ENCODE results near the gene SPTBN4. TPM values are rescaled to one million over a fixed set of nuclear protein-coding genes. Genes with fewer than 3 reads are reported as not detected.
"Not testable (repeated sequence)": the region's sequence is repeated elsewhere in the genome, so short reads cannot be mapped to it uniquely, and the experiment has no call there.

The SPTBN4 gene
- total RNA-seq, 6 donors from 2014 or later, result 0.33 to 8.4 (median 0.67) TPM

DNA sequence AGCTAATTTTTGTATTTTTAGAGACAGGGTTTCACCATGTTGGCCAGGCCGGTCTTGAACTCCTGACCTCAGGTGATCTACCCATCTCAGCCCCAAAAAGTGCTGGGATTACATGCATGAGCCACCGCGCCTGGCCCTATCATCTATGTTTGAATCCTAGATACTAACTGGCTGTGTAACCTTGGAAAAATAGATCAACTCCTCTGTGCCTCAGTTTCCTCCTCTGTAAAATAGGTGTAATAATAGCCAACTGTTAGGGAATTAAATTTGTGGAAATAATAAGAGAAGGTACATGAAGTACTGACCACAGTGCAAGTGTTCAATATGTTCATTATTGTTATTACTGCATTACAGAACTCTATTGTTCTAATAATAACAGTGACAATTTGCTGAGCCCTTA is 4.3 kb downstream of the SPTBN4 start:
- H3K27me3 ChIP-seq, result peaks cover 0 to 6% (median 3%) of the 10 kb centered on the region in 4 donors
- TF ChIP-seq, protein P1, sequence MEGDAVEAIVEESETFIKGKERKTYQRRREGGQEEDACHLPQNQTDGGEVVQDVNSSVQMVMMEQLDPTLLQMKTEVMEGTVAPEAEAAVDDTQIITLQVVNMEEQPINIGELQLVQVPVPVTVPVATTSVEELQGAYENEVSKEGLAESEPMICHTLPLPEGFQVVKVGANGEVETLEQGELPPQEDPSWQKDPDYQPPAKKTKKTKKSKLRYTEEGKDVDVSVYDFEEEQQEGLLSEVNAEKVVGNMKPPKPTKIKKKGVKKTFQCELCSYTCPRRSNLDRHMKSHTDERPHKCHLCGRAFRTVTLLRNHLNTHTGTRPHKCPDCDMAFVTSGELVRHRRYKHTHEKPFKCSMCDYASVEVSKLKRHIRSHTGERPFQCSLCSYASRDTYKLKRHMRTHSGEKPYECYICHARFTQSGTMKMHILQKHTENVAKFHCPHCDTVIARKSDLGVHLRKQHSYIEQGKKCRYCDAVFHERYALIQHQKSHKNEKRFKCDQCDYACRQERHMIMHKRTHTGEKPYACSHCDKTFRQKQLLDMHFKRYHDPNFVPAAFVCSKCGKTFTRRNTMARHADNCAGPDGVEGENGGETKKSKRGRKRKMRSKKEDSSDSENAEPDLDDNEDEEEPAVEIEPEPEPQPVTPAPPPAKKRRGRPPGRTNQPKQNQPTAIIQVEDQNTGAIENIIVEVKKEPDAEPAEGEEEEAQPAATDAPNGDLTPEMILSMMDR (IDR thresholded peaks at IDR 0.05), result no peak
- TF ChIP-seq POLR2AphosphoS5 (IDR thresholded peaks at IDR 0.05), result no peak
- no peak for TF ChIP-seq EP300 (IDR thresholded peaks at IDR 0.05)
- TF ChIP-seq POLR2A (IDR thresholded peaks at IDR 0.05), result no peak

DNA sequence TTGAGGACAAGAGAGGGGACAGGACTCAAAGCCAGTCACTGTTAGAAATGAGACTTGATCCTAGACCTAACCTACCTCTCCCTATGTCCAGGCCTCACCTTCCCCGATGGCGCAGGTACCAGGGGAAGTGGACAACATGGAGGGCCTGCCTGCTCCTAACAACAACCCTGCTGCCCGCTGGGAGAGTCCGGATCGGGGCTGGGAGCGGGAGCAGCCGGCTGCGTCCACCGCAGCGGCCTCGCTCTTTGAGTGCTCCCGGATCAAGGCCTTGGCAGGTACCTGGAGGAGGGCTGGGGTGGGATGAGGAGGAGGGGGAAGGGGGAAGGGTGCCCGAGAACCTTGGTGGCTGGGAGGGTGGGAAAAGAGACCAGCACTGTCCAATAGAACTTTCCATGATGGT is 5.7 kb downstream of the SPTBN4 start:
- Histone ChIP-seq H3K36me3 (no peaks in the 10 kb centered on the region), H3K27ac (no peak overlapping the region), H3K4me3 (no peak overlapping the region), H3K9me3 (no peaks in the 10 kb centered on the region), H3K27me3 (peaks cover 0 to 1% (median 0%) of the 10 kb centered on the region in 4 donors), H3K4me1 (peaks cover 0 to 1% (median under 1%) of the 10 kb centered on the region in 4 donors)
- DNase-seq (peak in 1 of 2 donors; percentile 47), ATAC-seq (ENCODE audit: low FRiP score in 2 of 2) (no peak)
- WGBS, 2 donors, result 88 to 91% methylated on average over 9 to 13 of the region's 13 CpGs
- TF ChIP-seq POLR2A (IDR thresholded peaks at IDR 0.05), result no peak
- TF ChIP-seq, protein P1 (IDR thresholded peaks at IDR 0.05), result no peak
- TF ChIP-seq POLR2AphosphoS5 (IDR thresholded peaks at IDR 0.05), result no peak
- TF ChIP-seq EP300 (IDR thresholded peaks at IDR 0.05), result no peak

More for the DNA sequence above, 4.3 kb downstream of the SPTBN4 start:
- ATAC-seq (ENCODE audit: low FRiP score in 2 of 2) (no peak), DNase-seq (no peak)
- no peak overlapping the region for H3K4me3 ChIP-seq
- no peaks in the 10 kb centered on the region for H3K36me3 ChIP-seq
- WGBS, 2 donors, result 100% methylated on average over 3 of the region's 3 CpGs
- H3K9me3 ChIP-seq, result no peaks in the 10 kb centered on the region
- no peak overlapping the region for H3K27ac ChIP-seq
- H3K4me1 ChIP-seq, result peaks cover 12 to 15% (median 13%) of the 10 kb centered on the region in 4 donors

DNA sequence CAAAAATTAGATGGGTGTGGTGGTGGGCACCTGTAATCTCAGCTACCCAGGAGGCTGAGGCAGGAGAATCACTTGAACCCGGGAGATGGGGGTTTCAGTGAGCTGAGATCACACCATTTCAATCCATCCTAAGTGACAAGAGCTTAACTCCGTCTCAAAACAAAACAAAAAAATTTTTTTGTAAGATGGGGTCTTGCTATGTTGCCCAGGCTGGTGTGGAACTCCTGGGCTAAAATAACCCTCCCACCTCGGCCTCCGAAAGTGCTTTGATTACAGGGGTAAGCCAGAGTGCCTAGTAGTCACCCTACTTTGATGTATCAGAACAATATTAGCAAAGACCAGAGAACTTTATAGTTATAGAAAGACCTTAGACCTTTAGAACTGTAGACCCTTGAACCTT is 7.9 kb downstream of the SPTBN4 start:
- Histone ChIP-seq H3K27ac (no peak overlapping the region), H3K36me3 (no peaks in the 10 kb centered on the region), H3K27me3 (no peaks in the 10 kb centered on the region), H3K9me3 (no peaks in the 10 kb centered on the region), H3K4me3 (no peak overlapping the region), H3K4me1 (no peaks in the 10 kb centered on the region)
- no peak for TF ChIP-seq EP300 (IDR thresholded peaks at IDR 0.05)
- TF ChIP-seq POLR2A (IDR thresholded peaks at IDR 0.05), result no peak
- TF ChIP-seq POLR2AphosphoS5 (IDR thresholded peaks at IDR 0.05), result no peak
- TF ChIP-seq, protein P1 (IDR thresholded peaks at IDR 0.05), result no peak
- ATAC-seq (ENCODE audit: low FRiP score in 2 of 2) (no peak), DNase-seq (no peak)
- WGBS, 2 donors, result 87 to 96% methylated on average over 4 of the region's 4 CpGs

DNA sequence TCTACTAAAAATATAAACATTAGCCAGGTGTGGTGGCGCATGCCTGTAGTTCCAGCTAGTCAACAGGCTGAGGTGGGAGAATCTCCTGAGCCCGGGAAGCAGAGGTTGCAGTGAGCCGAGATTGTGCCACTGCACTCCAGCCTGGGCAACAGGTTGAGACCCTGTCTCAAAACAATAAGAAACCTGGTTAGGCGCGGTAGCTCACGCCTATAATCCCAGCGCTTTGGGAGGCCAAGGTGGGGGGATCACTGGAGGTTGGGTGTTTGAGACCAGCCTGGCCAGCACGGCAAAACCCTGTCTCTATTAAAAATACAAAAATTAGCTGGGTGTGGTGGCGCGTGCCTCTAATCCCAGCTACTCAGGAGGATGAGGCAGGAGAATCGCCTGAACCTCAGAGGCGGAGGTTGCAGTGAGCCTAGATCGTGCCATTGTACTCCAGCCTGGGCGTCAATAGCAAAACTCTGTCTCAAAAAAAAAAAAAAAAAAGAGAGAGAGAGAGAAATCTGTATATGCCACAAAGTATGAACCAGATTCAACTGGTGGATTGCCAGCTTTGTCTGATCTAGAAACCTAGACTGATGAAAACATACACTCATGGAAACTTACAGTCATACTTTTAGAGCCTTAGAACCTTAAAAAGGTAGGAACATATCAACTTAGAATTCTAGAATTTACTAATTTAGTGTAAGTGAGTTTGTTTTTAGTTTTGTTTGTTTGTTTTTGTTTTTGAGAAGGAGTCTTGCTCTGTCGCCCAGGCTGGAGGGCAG is 9.3 kb downstream of the SPTBN4 start:
- 91% methylated on average over 15 of the region's 15 CpGs for WGBS, 2 donors
- ATAC-seq (ENCODE audit: low FRiP score in 2 of 2), result not testable (repeated sequence)

DNA sequence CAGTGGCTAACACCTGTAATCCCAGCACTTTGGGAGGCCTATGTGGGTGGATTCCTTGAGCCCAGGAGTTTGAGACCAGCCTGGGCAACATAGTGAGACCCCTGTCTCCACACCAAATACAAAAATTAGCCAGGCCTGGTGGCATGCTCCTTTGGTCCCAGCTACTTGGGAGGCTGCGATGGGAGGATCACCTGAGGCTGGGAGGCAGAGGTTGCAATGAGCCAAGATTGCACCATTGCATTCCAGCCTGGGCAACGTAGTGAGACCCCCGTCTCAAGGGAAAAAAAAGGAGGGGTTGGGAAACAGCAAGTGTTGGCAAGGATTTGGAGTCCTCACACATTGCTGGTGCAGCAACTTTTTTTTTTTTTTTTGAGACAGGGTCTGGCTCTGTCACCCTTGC is 19.2 kb downstream of the SPTBN4 start:
- no peak for ATAC-seq (ENCODE audit: low FRiP score in 2 of 2)
- no peak overlapping the region for H3K27ac ChIP-seq
- no peaks in the 10 kb centered on the region for H3K36me3 ChIP-seq
- H3K9me3 ChIP-seq, result no peaks in the 10 kb centered on the region
- DNase-seq, result no peak
- H3K27me3 ChIP-seq, result peaks cover 0 to 11% (median 0%) of the 10 kb centered on the region in 4 donors
- peaks cover 0 to 9% (median 3%) of the 10 kb centered on the region in 4 donors for H3K4me1 ChIP-seq
- WGBS, 2 donors, result 79 to 87% methylated on average over 3 of the region's 3 CpGs
- TF ChIP-seq EP300 (IDR thresholded peaks at IDR 0.05) (no peak), POLR2A (IDR thresholded peaks at IDR 0.05) (no peak), POLR2AphosphoS5 (IDR thresholded peaks at IDR 0.05) (no peak)
- TF ChIP-seq, protein P1 (IDR thresholded peaks at IDR 0.05), result no peak
- no peak overlapping the region for H3K4me3 ChIP-seq

More for the DNA sequence above, 9.3 kb downstream of the SPTBN4 start:
- H3K4me3 ChIP-seq, H3K36me3 ChIP-seq, H3K27ac ChIP-seq, H3K4me1 ChIP-seq, H3K27me3 ChIP-seq, H3K9me3 ChIP-seq, DNase-seq: not testable (repeated sequence)

Measured in upper lobe of left lung (tissue), 6 donors.